OCI-M2 (cell line): ENCODE results near the gene OR2T35.
"Not testable (repeated sequence)": the region's sequence is repeated elsewhere in the genome, so short reads cannot be mapped to it uniquely, and the experiment has no call there.

Source experiments
- DNase-seq: peaks from one replicate; lab custom pipeline; 2025; ENCODE audit not compliant: unreplicated experiment; lab: John Stamatoyannopoulos, UW

Gene OR2T35

GRCh38 chr1:248645178-248645577 lies at the start of gene OR2T35:
Gene OR2T35 (minus strand): TSS chr1:248645278. CDS start chr1:248639258, 6,020 bp downstream.
- not testable (repeated sequence) for DNase-seq

GRCh38 chr1:248691567-248692155 lies 46.6 kb upstream of the OR2T35 start:
- DNase-seq = no peak

- DNase-seq = no peak
Observed at GRCh38 chr1:248688527-248689298, 43.6 kb upstream of the OR2T35 start.

- DNase-seq = no peak
Observed at GRCh38 chr1:248686815-248687214, 41.7 kb upstream of the OR2T35 start.

GRCh38 chr1:248681651-248682050 lies 36.6 kb upstream of the OR2T35 start:
- DNase-seq = no peak

- DNase-seq = no peak
Observed at GRCh38 chr1:248670003-248670402, 24.9 kb upstream of the OR2T35 start.

- DNase-seq = not testable (repeated sequence)
Observed at GRCh38 chr1:248663453-248664328, 18.6 kb upstream of the OR2T35 start.

- DNase-seq = not testable (repeated sequence)
Observed at GRCh38 chr1:248656797-248657196, 11.7 kb upstream of the OR2T35 start.

- not testable (repeated sequence) for DNase-seq
Observed at GRCh38 chr1:248655354-248655753, 10.3 kb upstream of the OR2T35 start, which contains the start of gene OR2T27. Gene OR2T27 (minus strand): TSS chr1:248655528. CDS start chr1:248650884, 4,644 bp downstream.

- DNase-seq = not testable (repeated sequence)
Observed at GRCh38 chr1:248648770-248649536, 3.9 kb upstream of the OR2T35 start.

- DNase-seq = not testable (repeated sequence)
Observed at GRCh38 chr1:248642971-248643651, 2.0 kb downstream of the OR2T35 start.

- not testable (repeated sequence) for DNase-seq
Observed at GRCh38 chr1:248641583-248641982, 3.5 kb downstream of the OR2T35 start.

GRCh38 chr1:248640906-248641305 lies 4.2 kb downstream of the OR2T35 start:
- not testable (repeated sequence) for DNase-seq

- not testable (repeated sequence) for DNase-seq
Observed at GRCh38 chr1:248639652-248640051, 5.4 kb downstream of the OR2T35 start.

GRCh38 chr1:248636612-248637011 lies 8.5 kb downstream of the OR2T35 start:
- not testable (repeated sequence) for DNase-seq

GRCh38 chr1:248634991-248635390 lies 10.1 kb downstream of the OR2T35 start, which contains the start of gene OR2T11:
Gene OR2T11 (minus strand): TSS chr1:248635091. CDS start chr1:248627128, 7,963 bp downstream.
- DNase-seq = not testable (repeated sequence)

- DNase-seq = no peak
Observed at GRCh38 chr1:248631354-248632008, 13.6 kb downstream of the OR2T35 start.

GRCh38 chr1:248630551-248630950 lies 14.5 kb downstream of the OR2T35 start:
- DNase-seq = no peak
